K562 (cell line): ENCODE measurements around the gene PSMD11. TPM values are rescaled to one million over a fixed set of nuclear protein-coding genes. Genes with fewer than 3 reads are reported as not detected.

Experiments used
- BRF2 ChIP-seq: IDR thresholded peaks from 3 replicates; pipeline ENCODE4 v1.6.1; 2011; ENCODE audit warnings: borderline replicate concordance, mild to moderate bottlenecking; ENCODE audit not compliant: insufficient read length, insufficient read depth
- CUX1 ChIP-seq: fragments of 200-800 bp; sonication (Bioruptor generic); IDR thresholded peaks from 2 replicates; pipeline ENCODE4 v1.6.1; 2016; ENCODE audit warnings: missing genetic modification characterization, missing compliant biosample characterization
- E2F1 ChIP-seq: sonication (generic); formaldehyde crosslinking; IDR thresholded peaks from 2 replicates; pipeline ENCODE4 v1.8.1; 2023; ENCODE audit warnings: mild to moderate bottlenecking, missing genetic modification reagents, moderate library complexity
- HDAC8 ChIP-seq: fragments of 450-650 bp; IDR thresholded peaks from 2 replicates; pipeline ENCODE4 v1.6.1; 2016; ENCODE audit warnings: mild to moderate bottlenecking, missing genetic modification characterization, moderate library complexity, missing compliant biosample characterization
- ZNF766 ChIP-seq: fragments of 200-800 bp; sonication (Bioruptor generic); conservative IDR thresholded peaks from 2 replicates; pipeline ENCODE4 v1.6.1; 2016; ENCODE audit warnings: missing genetic modification characterization, missing compliant biosample characterization
- polyA plus RNA-seq, 8 experiments: library from polyadenylated mRNA; depleted of rRNA in 4 of 8; stranded (reverse) in 5 of 8; unstranded in 3 of 8; fragments of >200 nt; fragmentation: Nextera tagmentation in 2 of 8; fragmentation: Illumina TruSeq in 1 of 8; extraction: Ambion mirVana in 2 of 8; extraction: Trizol in 1 of 8; gene quantifications; 2 replicates each; pipeline versions ENCODE4 v1.2.1 to v1.2.3, GENCODE V29; 2011 to 2014; ENCODE audit warnings: inconsistent platforms in 1 of 8, missing spikeins in 1 of 8
- total RNA-seq, 7 experiments: library from RNA; depleted of rRNA in 6 of 7; stranded (reverse); fragments of >200 nt in 6 of 7; fragmentation: Illumina TruSeq in 2 of 7; extraction: Trizol in 2 of 7; gene quantifications; 2 replicates each; pipeline versions ENCODE4 v1.2.1 to v1.2.3, GENCODE V29; 2011 to 2021; ENCODE audit warnings: low replicate concordance in 1 of 7
- TF ChIP-seq, protein P1 (sequence below): sonication (generic); formaldehyde crosslinking; IDR thresholded peaks from 2 replicates; pipeline ENCODE4 v1.8.0; 2022; ENCODE audit warnings: missing genetic modification reagents, mild to moderate bottlenecking, borderline replicate concordance
- TF ChIP-seq, protein P2 (sequence below), 2 experiments: fragments of 150-350 bp in 1 of 2; IDR thresholded peaks; 2 replicates each; pipeline ENCODE4 v1.6.1; 2012 to 2016; ENCODE audit warnings: low read depth in 2 of 2, low read length in 2 of 2, mild to moderate bottlenecking in 1 of 2, moderate library complexity in 1 of 2
- TF ChIP-seq, protein P3 (sequence below): fragments of 450-650 bp; IDR thresholded peaks from 2 replicates; pipeline ENCODE4 v1.6.1; 2016; ENCODE audit warnings: mild to moderate bottlenecking

Gene PSMD11
- total and polyA plus RNA-seq, 9 of the 15 experiments (the other 6 are each of a cell fraction or from before 2014, with no cell fraction given), result 104 to 378 (median 158) TPM

GRCh38 chr17:32445971-32446370 lies 1.7 kb downstream of the PSMD11 start (continued):
- TF ChIP-seq, protein P1, sequence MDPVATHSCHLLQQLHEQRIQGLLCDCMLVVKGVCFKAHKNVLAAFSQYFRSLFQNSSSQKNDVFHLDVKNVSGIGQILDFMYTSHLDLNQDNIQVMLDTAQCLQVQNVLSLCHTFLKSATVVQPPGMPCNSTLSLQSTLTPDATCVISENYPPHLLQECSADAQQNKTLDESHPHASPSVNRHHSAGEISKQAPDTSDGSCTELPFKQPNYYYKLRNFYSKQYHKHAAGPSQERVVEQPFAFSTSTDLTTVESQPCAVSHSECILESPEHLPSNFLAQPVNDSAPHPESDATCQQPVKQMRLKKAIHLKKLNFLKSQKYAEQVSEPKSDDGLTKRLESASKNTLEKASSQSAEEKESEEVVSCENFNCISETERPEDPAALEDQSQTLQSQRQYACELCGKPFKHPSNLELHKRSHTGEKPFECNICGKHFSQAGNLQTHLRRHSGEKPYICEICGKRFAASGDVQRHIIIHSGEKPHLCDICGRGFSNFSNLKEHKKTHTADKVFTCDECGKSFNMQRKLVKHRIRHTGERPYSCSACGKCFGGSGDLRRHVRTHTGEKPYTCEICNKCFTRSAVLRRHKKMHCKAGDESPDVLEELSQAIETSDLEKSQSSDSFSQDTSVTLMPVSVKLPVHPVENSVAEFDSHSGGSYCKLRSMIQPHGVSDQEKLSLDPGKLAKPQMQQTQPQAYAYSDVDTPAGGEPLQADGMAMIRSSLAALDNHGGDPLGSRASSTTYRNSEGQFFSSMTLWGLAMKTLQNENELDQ (CRISPR knock-in tag), result no peak
- no peak for TF ChIP-seq ZNF766 (CRISPR knock-in tag)
- no peak for TF ChIP-seq CUX1 (CRISPR knock-in tag)
- TF ChIP-seq, protein P2, sequence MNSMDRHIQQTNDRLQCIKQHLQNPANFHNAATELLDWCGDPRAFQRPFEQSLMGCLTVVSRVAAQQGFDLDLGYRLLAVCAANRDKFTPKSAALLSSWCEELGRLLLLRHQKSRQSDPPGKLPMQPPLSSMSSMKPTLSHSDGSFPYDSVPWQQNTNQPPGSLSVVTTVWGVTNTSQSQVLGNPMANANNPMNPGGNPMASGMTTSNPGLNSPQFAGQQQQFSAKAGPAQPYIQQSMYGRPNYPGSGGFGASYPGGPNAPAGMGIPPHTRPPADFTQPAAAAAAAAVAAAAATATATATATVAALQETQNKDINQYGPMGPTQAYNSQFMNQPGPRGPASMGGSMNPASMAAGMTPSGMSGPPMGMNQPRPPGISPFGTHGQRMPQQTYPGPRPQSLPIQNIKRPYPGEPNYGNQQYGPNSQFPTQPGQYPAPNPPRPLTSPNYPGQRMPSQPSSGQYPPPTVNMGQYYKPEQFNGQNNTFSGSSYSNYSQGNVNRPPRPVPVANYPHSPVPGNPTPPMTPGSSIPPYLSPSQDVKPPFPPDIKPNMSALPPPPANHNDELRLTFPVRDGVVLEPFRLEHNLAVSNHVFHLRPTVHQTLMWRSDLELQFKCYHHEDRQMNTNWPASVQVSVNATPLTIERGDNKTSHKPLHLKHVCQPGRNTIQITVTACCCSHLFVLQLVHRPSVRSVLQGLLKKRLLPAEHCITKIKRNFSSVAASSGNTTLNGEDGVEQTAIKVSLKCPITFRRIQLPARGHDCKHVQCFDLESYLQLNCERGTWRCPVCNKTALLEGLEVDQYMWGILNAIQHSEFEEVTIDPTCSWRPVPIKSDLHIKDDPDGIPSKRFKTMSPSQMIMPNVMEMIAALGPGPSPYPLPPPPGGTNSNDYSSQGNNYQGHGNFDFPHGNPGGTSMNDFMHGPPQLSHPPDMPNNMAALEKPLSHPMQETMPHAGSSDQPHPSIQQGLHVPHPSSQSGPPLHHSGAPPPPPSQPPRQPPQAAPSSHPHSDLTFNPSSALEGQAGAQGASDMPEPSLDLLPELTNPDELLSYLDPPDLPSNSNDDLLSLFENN (IDR thresholded peaks at IDR 0.05; ENCODE audit: low read depth in 2 of 2, low read length in 2 of 2), result no peak
- TF ChIP-seq HDAC8, result no peak
- TF ChIP-seq E2F1, result no peak
- TF ChIP-seq BRF2, result no peak
- TF ChIP-seq, protein P3, sequence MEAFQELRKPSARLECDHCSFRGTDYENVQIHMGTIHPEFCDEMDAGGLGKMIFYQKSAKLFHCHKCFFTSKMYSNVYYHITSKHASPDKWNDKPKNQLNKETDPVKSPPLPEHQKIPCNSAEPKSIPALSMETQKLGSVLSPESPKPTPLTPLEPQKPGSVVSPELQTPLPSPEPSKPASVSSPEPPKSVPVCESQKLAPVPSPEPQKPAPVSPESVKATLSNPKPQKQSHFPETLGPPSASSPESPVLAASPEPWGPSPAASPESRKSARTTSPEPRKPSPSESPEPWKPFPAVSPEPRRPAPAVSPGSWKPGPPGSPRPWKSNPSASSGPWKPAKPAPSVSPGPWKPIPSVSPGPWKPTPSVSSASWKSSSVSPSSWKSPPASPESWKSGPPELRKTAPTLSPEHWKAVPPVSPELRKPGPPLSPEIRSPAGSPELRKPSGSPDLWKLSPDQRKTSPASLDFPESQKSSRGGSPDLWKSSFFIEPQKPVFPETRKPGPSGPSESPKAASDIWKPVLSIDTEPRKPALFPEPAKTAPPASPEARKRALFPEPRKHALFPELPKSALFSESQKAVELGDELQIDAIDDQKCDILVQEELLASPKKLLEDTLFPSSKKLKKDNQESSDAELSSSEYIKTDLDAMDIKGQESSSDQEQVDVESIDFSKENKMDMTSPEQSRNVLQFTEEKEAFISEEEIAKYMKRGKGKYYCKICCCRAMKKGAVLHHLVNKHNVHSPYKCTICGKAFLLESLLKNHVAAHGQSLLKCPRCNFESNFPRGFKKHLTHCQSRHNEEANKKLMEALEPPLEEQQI, result no peak
